Stimulated activated CD8-positive, alpha-beta memory T cell treated with anti-CD3 and anti-CD28 coated beads, Interleukin-12 subunit alpha, Interleukin-12 subunit beta, amount 100 ng/mL, for 4 hours (primary cell): Measurements from ENCODE around the gene STAT6.
"Not testable (repeated sequence)": the region's sequence is repeated elsewhere in the genome, so short reads cannot be mapped to it uniquely, and the experiment has no call there.

Source experiments
- DNase-seq: peaks from one replicate; pipeline ENCODE4 v3.0.0-alpha.2; 2020; ENCODE audit warnings: low read depth

Gene STAT6

GRCh38 chr12:57126561-57126960, 15.4 kb upstream of the STAT6 start:
- DNase-seq: no peak

GRCh38 chr12:57126061-57126460, 14.9 kb upstream of the STAT6 start:
- DNase-seq: no peak

GRCh38 chr12:57124261-57124877, 13.2 kb upstream of the STAT6 start:
- peak; percentile 41 for DNase-seq

- no peak for DNase-seq
These were observed 12.7 kb upstream of the STAT6 start for GRCh38 chr12:57123813-57124212.

- not testable (repeated sequence) for DNase-seq
These were observed 9.6 kb upstream of the STAT6 start for GRCh38 chr12:57120718-57121117.

- DNase-seq: no peak
These were observed 8.3 kb upstream of the STAT6 start for GRCh38 chr12:57119294-57120085.

- DNase-seq: no peak
These were observed 7.6 kb upstream of the STAT6 start for GRCh38 chr12:57118711-57119271.

- DNase-seq: no peak
These were observed 5.6 kb upstream of the STAT6 start for GRCh38 chr12:57116580-57117281.

GRCh38 chr12:57112492-57113294, 1.5 kb upstream of the STAT6 start:
- DNase-seq: no peak

GRCh38 chr12:57110104-57111030, 795 bp downstream of the STAT6 start:
- peak; percentile 64 for DNase-seq

GRCh38 chr12:57109207-57110103, 1.7 kb downstream of the STAT6 start:
- DNase-seq: no peak

- DNase-seq: no peak
These were observed 3.6 kb downstream of the STAT6 start for GRCh38 chr12:57107456-57108155.

GRCh38 chr12:57106021-57106708, 5.0 kb downstream of the STAT6 start:
- DNase-seq: no peak

GRCh38 chr12:57105011-57105753, 6.0 kb downstream of the STAT6 start:
- DNase-seq: no peak

- no peak for DNase-seq
These were observed 6.8 kb downstream of the STAT6 start for GRCh38 chr12:57104292-57104910.

GRCh38 chr12:57103856-57104255, 7.3 kb downstream of the STAT6 start:
- DNase-seq: no peak
